GM12878 (cell line): ENCODE measurements around the gene ZNF804A. TPM values are rescaled to one million over a fixed set of nuclear protein-coding genes. Genes with fewer than 3 reads are reported as not detected.

ENCODE experiments used
- ATAC-seq: fragments of 200-7000 bp; cut with Tn5 transposase; 3 replicates; pipeline ENCODE4 v1.9.1; 2020; ENCODE audit warnings: mild to moderate bottlenecking, moderate library complexity
- BruUV-seq: library from RNA; stranded (reverse); fragments of 400-500 nt; replicated peaks from 2 replicates; lab custom pipeline; 2021; lab: Mats Ljungman, UMichigan
- CTCF ChIA-PET: fragments of 300-600 bp; sonication (Branson Sonifier 250); formaldehyde crosslinking; extraction: SDS; loops from one replicate; lab custom pipeline; 2021; ENCODE audit warnings: inconsistent platforms; lab: Yijun Ruan, JAX
- POLR2A ChIA-PET: fragments of 350-600 bp; formaldehyde crosslinking; extraction: SDS; loops from one replicate; lab custom pipeline; 2021; ENCODE audit warnings: inconsistent platforms; lab: Charles Lee
- RAD21 ChIA-PET: fragments of 300-600 bp; sonication (Branson Sonifier 250); formaldehyde crosslinking; loops from one replicate; lab custom pipeline; 2023; ENCODE audit warnings: antibody characterized with exemption; ENCODE audit not compliant: unreplicated experiment; lab: Charles Lee
- SMC1A ChIA-PET: fragments of 300-600 bp; sonication (Branson Sonifier 250); formaldehyde crosslinking; loops from one replicate; lab custom pipeline; 2023; ENCODE audit not compliant: unreplicated experiment, uncharacterized antibody; lab: Charles Lee
- DNase-seq: peaks from one replicate; pipeline ENCODE4 v3.0.0-alpha.2; 2011; ENCODE audit warnings: low read depth, low spot score
- FAIRE-seq: peaks from 3 replicates; lab custom pipeline; 2011; peaks lifted over from hg19 to GRCh38; lab: Jason Lieb, UNC
- H2AFZ ChIP-seq: 2 replicates; pipeline ENCODE4 v1.6.0; 2011; ENCODE audit warnings: low read depth, low read length, control low read depth; ENCODE audit not compliant: control insufficient read depth
- H3K27ac ChIP-seq: 2 replicates; pipeline ENCODE4 v1.5.1; 2011; ENCODE audit warnings: control low read depth; ENCODE audit not compliant: control insufficient read depth, insufficient read depth
- H3K27me3 ChIP-seq, 2 experiments: replicated peaks in 1 of 2; 2 replicates each; pipeline versions ENCODE4 v1.6.0 to v1.6.1; 2011; ENCODE audit warnings: low read length in 1 of 2; ENCODE audit not compliant: control insufficient read depth in 2 of 2, insufficient read depth in 2 of 2
- H3K36me3 ChIP-seq, 2 experiments: 2 replicates each; pipeline ENCODE4 v1.5.1; 2011; ENCODE audit warnings: low read length in 1 of 2; ENCODE audit not compliant: control insufficient read depth in 2 of 2, insufficient read depth in 2 of 2
- H3K4me1 ChIP-seq: 2 replicates; pipeline ENCODE4 v1.6.1; 2011; ENCODE audit warnings: mild to moderate bottlenecking, low read length, moderate library complexity, mixed read lengths; ENCODE audit not compliant: control insufficient read depth, insufficient read depth
- H3K4me2 ChIP-seq: 2 replicates; pipeline ENCODE4 v1.6.0; 2011; ENCODE audit warnings: control low read depth; ENCODE audit not compliant: control insufficient read depth, insufficient read depth
- H3K4me3 ChIP-seq: fragments of 200-600 bp; sonication (generic); 2 replicates; pipeline ENCODE4 v1.5.1; 2016
- H3K79me2 ChIP-seq: 2 replicates; pipeline ENCODE4 v1.6.0; 2011; ENCODE audit warnings: low read length; ENCODE audit not compliant: control insufficient read depth, insufficient read depth
- H3K9ac ChIP-seq: 2 replicates; pipeline ENCODE4 v1.8.0; 2011; ENCODE audit warnings: low read length, control low read depth, mixed read lengths; ENCODE audit not compliant: control insufficient read depth, insufficient read depth
- H3K9me3 ChIP-seq: replicated peaks from 3 replicates; pipeline ENCODE4 v1.5.1; 2011; ENCODE audit warnings: mild to moderate bottlenecking, low read length; ENCODE audit not compliant: control insufficient read depth, insufficient read depth
- H4K20me1 ChIP-seq: 2 replicates; pipeline ENCODE4 v1.6.0; 2011; ENCODE audit not compliant: control insufficient read depth, insufficient read depth
- ASH2L ChIP-seq: fragments of 300-600, 200-600 bp; sonication (generic); IDR thresholded peaks from 2 replicates; pipeline ENCODE4 v1.6.1; 2017; ENCODE audit warnings: low read depth, mild to moderate bottlenecking, borderline replicate concordance
- DPF2 ChIP-seq: fragments of 450-650 bp; IDR thresholded peaks from 2 replicates; pipeline ENCODE4 v1.6.1; 2017; ENCODE audit warnings: mild to moderate bottlenecking
- HDAC6 ChIP-seq: fragments of 200-600 bp; sonication (generic); IDR thresholded peaks from one replicate; pipeline ENCODE4 v1.8.0; 2017; ENCODE audit warnings: antibody characterized with exemption; ENCODE audit not compliant: unreplicated experiment
- HDGF ChIP-seq: fragments of 450-650 bp; IDR thresholded peaks from 2 replicates; pipeline ENCODE4 v1.6.1; 2016; ENCODE audit warnings: antibody characterized with exemption
- PML ChIP-seq: IDR thresholded peaks from 2 replicates; pipeline ENCODE4 v1.6.1; 2012; ENCODE audit warnings: low read length, inconsistent platforms
- POLR2A ChIP-seq: IDR thresholded peaks from 2 replicates; pipeline ENCODE4 v1.6.1; 2011; ENCODE audit warnings: low read depth, mild to moderate bottlenecking, low read length
- RELA ChIP-seq: fragments of 450-650 bp; IDR thresholded peaks from 2 replicates; pipeline ENCODE4 v1.8.0; 2014; ENCODE audit warnings: borderline replicate concordance; ENCODE audit not compliant: partially characterized antibody
- SIN3A ChIP-seq: IDR thresholded peaks from 2 replicates; pipeline ENCODE4 v1.6.1; 2012; ENCODE audit warnings: low read depth, low read length, improper control_type of control experiment
- SMAD1 ChIP-seq: fragments of 450-650 bp; IDR thresholded peaks from 2 replicates; pipeline ENCODE4 v1.6.1; 2018; ENCODE audit warnings: mild to moderate bottlenecking, low read depth; ENCODE audit not compliant: partially characterized antibody
- TAF1 ChIP-seq: IDR thresholded peaks from 2 replicates; pipeline ENCODE4 v1.6.1; 2011; ENCODE audit warnings: mild to moderate bottlenecking, low read depth, low read length, borderline replicate concordance
- TBL1XR1 ChIP-seq: IDR thresholded peaks from 2 replicates; pipeline ENCODE4 v1.6.1; 2012; ENCODE audit warnings: low read depth, low read length, improper control_type of control experiment
- ZNF207 ChIP-seq: fragments of 450-650 bp; IDR thresholded peaks from 2 replicates; pipeline ENCODE4 v1.6.1; 2014; ENCODE audit warnings: antibody characterized with exemption, mild to moderate bottlenecking, borderline replicate concordance
- ZNF217 ChIP-seq: fragments of 450-650 bp; IDR thresholded peaks from 2 replicates; pipeline ENCODE4 v1.6.1; 2017; ENCODE audit warnings: antibody characterized with exemption, mild to moderate bottlenecking
- WGBS: methylation state at CpG from one replicate; pipeline ENCODE4 v1.1.6; 2016; ENCODE audit warnings: low lambda C conversion rate; ENCODE audit not compliant: insufficient replicate concordance, insufficient coverage; ENCODE audit errors: missing lambda C conversion rate; 5-methylcytosine and 5-hydroxymethylcytosine counted together
- in situ Hi-C: fragments of 300-500 bp; cut with MboI; formaldehyde crosslinking; loops from 9 replicates; pipeline ENCODE4 v1.14.3; 2018; ENCODE audit warnings: mixed read lengths
- intact Hi-C: fragments of 100-400 bp; cut with micrococcal nuclease; formaldehyde crosslinking; loops from one replicate; pipeline ENCODE4 v1.14.2; 2022; ENCODE audit not compliant: unreplicated experiment
- polyA plus RNA-seq, 11 experiments: library from polyadenylated mRNA; depleted of rRNA in 4 of 11; unstranded in 6 of 11; stranded (reverse) in 5 of 11; fragments of >200 nt; fragmentation: Nextera tagmentation in 4 of 11; fragmentation: Illumina TruSeq in 1 of 11; extraction: Ambion mirVana in 4 of 11; extraction: Trizol in 1 of 11; gene quantifications; 1 replicate in 1 of 11; 2 replicates in 10 of 11; pipeline versions ENCODE4 v1.2.1 to v1.2.3, GENCODE V29; 2011 to 2016; ENCODE audit warnings: inconsistent platforms in 2 of 11, missing spikeins in 2 of 11, low read depth in 1 of 11
- total RNA-seq, 4 experiments: library from RNA; depleted of rRNA in 3 of 4; stranded (reverse); fragments of >200 nt in 3 of 4; fragmentation: Illumina TruSeq in 1 of 4; extraction: Trizol in 1 of 4; gene quantifications; 2 replicates each; pipeline versions ENCODE4 v1.2.1 to v1.2.3, GENCODE V29; 2013 to 2021
- TF ChIP-seq, protein P1 (sequence below): fragments of 450-650 bp; IDR thresholded peaks from 2 replicates; pipeline ENCODE4 v1.6.1; 2017; ENCODE audit warnings: antibody characterized with exemption, mild to moderate bottlenecking, moderate library complexity

ZNF804A gene
- total and polyA plus RNA-seq, 10 of the 15 experiments (the other 5 are each of a cell fraction or from before 2014, with no cell fraction given) = 0.19 to 2.3 (median 1.4) TPM

DNA sequence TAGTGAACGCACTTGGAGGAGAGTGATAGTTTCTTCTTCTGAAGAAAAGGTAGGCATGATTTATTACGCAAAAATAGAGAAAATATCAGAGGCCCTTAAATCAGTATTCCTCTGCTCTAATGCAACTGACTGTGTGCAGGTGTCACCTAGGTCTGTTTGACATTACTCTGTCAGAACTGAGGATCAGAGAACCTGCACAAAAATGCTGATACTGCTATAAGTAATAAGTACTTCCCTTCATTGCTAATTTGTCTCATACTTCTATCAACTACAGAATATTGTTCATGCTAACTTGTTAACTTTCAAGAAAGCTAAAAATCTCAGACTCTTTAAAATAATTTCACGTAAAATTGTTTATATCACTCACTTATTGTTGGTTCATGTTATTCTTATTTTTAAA is 358.5 kb downstream of the ZNF804A start:
- Histone ChIP-seq H4K20me1 (no peaks in the 10 kb centered on the region), H3K4me2 (no peak overlapping the region), H3K9ac (no peak overlapping the region), H3K27me3 (no peaks in the 10 kb centered on the region), H3K4me3 (no peak overlapping the region), H3K9me3 (no peaks in the 10 kb centered on the region), H3K79me2 (no peaks in the 10 kb centered on the region), H3K27ac (no peak overlapping the region), H2AFZ (no peak overlapping the region), H3K36me3 (no peaks in the 10 kb centered on the region), H3K4me1 (no peaks in the 10 kb centered on the region)
- RAD21 ChIA-PET = no interaction called here
- ATAC-seq (no peak), FAIRE-seq (no peak), DNase-seq (no peak)
- intact Hi-C loops (no loop called here), in situ Hi-C loops (no loop called here)
- BruUV-seq = no TSS peak
- SMC1A ChIA-PET = no interaction called here
- POLR2A ChIA-PET = no interaction called here
- CTCF ChIA-PET = no interaction called here
- no peak for TF ChIP-seq SIN3A
- no peak for TF ChIP-seq ZNF207
- no peak for TF ChIP-seq HDGF
- TF ChIP-seq SMAD1 = no peak
- WGBS = 20% methylated on average over 3 of the region's 3 CpGs

GRCh38 chr2:184971546-184972068 is 373.3 kb downstream of the ZNF804A start:
- CTCF ChIA-PET = no interaction called here

More at GRCh38 chr2:184971546-184972068, 373.3 kb downstream of the ZNF804A start:
- H3K4me3 ChIP-seq = no peak overlapping the region
- BruUV-seq = no TSS peak
- no peak for FAIRE-seq
- no peaks in the 10 kb centered on the region for H4K20me1 ChIP-seq
- H3K36me3 ChIP-seq = no peaks in the 10 kb centered on the region
- TF ChIP-seq TBL1XR1 (no peak), DPF2 (no peak), PML (no peak), HDAC6 (no peak), TAF1 (no peak), HDGF (no peak), POLR2A (no peak), ZNF217 (no peak), ASH2L (no peak), RELA (no peak)
- TF ChIP-seq, protein P1, sequence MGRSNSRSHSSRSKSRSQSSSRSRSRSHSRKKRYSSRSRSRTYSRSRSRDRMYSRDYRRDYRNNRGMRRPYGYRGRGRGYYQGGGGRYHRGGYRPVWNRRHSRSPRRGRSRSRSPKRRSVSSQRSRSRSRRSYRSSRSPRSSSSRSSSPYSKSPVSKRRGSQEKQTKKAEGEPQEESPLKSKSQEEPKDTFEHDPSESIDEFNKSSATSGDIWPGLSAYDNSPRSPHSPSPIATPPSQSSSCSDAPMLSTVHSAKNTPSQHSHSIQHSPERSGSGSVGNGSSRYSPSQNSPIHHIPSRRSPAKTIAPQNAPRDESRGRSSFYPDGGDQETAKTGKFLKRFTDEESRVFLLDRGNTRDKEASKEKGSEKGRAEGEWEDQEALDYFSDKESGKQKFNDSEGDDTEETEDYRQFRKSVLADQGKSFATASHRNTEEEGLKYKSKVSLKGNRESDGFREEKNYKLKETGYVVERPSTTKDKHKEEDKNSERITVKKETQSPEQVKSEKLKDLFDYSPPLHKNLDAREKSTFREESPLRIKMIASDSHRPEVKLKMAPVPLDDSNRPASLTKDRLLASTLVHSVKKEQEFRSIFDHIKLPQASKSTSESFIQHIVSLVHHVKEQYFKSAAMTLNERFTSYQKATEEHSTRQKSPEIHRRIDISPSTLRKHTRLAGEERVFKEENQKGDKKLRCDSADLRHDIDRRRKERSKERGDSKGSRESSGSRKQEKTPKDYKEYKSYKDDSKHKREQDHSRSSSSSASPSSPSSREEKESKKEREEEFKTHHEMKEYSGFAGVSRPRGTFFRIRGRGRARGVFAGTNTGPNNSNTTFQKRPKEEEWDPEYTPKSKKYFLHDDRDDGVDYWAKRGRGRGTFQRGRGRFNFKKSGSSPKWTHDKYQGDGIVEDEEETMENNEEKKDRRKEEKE = no peak
- ChIA-PET RAD21 (no interaction called here), SMC1A (interaction anchor here (1.2 kb wide), 1 partner anchor 13 kb away, joined by 3 read pairs; no protein-coding TSS in a partner anchor), POLR2A (no interaction called here)
- no peak overlapping the region for H2AFZ ChIP-seq
- no peaks in the 10 kb centered on the region for H3K9me3 ChIP-seq
- no peak for DNase-seq
- no peak overlapping the region for H3K9ac ChIP-seq
- H3K27me3 ChIP-seq = no peaks in the 10 kb centered on the region
- intact Hi-C loops (no loop called here), in situ Hi-C loops (no loop called here)
- WGBS = 40% methylated on average over 3 of the region's 3 CpGs
- no peak overlapping the region for H3K27ac ChIP-seq
- no peak overlapping the region for H3K4me2 ChIP-seq
- H3K79me2 ChIP-seq = no peaks in the 10 kb centered on the region
- no peaks in the 10 kb centered on the region for H3K4me1 ChIP-seq
- ATAC-seq = no peak
